ENCODE data around the gene FUBP1. TPM values are rescaled to one million over a fixed set of nuclear protein-coding genes. Genes with fewer than 3 reads are reported as not detected.

The FUBP1 gene
- total and polyA plus RNA-seq, 9 of the 15 experiments (the other 6 are each of a cell fraction or from before 2014, with no cell fraction given): 104 to 294 (median 213) TPM

DNA sequence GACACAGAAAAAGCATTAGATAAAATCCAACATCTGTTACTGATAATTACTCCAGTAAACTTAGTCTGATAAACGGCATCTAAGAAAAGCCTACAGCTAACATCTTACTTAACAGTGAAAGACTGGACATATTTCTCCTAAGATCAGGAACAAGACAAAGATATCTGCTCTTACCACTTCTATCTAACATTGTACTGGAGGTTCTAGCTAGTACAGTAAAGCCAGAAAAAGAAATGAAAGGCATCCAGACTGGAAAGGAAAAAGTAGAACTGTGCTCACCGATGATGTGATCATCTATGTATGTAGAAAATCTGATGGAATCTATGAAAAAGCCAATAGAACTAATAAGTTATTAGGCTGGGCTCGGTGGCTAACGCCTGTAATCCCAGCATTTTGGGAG, 68.8 kb downstream of the FUBP1 start:
- no peak for TF ChIP-seq MAZ (CRISPR knock-in tag; conservative IDR thresholded peaks at IDR 0.05 in 1 of 2, IDR thresholded peaks at IDR 0.05 in 1 of 2)
- TF ChIP-seq ZNF23 (CRISPR knock-in tag; IDR thresholded peaks at IDR 0.05): no peak
- TF ChIP-seq CBX1 (IDR thresholded peaks at IDR 0.05; ENCODE audit: low read depth): no peak
- TF ChIP-seq, protein P1, sequence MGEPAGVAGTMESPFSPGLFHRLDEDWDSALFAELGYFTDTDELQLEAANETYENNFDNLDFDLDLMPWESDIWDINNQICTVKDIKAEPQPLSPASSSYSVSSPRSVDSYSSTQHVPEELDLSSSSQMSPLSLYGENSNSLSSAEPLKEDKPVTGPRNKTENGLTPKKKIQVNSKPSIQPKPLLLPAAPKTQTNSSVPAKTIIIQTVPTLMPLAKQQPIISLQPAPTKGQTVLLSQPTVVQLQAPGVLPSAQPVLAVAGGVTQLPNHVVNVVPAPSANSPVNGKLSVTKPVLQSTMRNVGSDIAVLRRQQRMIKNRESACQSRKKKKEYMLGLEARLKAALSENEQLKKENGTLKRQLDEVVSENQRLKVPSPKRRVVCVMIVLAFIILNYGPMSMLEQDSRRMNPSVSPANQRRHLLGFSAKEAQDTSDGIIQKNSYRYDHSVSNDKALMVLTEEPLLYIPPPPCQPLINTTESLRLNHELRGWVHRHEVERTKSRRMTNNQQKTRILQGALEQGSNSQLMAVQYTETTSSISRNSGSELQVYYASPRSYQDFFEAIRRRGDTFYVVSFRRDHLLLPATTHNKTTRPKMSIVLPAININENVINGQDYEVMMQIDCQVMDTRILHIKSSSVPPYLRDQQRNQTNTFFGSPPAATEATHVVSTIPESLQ (CRISPR knock-in tag; IDR thresholded peaks at IDR 0.05): no peak
- TF ChIP-seq ZFX (CRISPR knock-in tag; IDR thresholded peaks at IDR 0.05): no peak
- Histone ChIP-seq H2AFZ (ENCODE audit: low read depth, low read length) (no peak overlapping the region), H4K20me1 (replicated peaks; ENCODE audit: control insufficient read depth, insufficient read depth, low read length) (no peaks in the 10 kb centered on the region), H3K36me3 (ENCODE audit: control insufficient read depth, insufficient read depth, low read length) (no peaks in the 10 kb centered on the region), H3K27ac (ENCODE audit: extremely low read depth, low read depth, low read length) (no peak overlapping the region), H3K79me2 (ENCODE audit: control insufficient read depth, insufficient read depth, low read length) (no peaks in the 10 kb centered on the region), H3K9me3 (replicated peaks; ENCODE audit: control insufficient read depth, insufficient read depth, low read depth, low read length) (no peaks in the 10 kb centered on the region), H3K4me2 (ENCODE audit: insufficient read depth, low read length) (no peak overlapping the region), H3K27me3 (ENCODE audit: control insufficient read depth in 2 of 2, insufficient read depth in 2 of 2, low read length in 2 of 2) (no peaks in the 10 kb centered on the region), H3K4me3 (no peak overlapping the region), H3K9me1 (ENCODE audit: control insufficient read depth, insufficient read depth, low read length) (no peaks in the 10 kb centered on the region), H3K9ac (ENCODE audit: insufficient read depth in 1 of 2, low read depth in 2 of 2, low read length in 2 of 2) (no peak overlapping the region), H3K4me1 (replicated peaks in 1 of 2; ENCODE audit: control insufficient read depth in 2 of 2, insufficient read depth in 2 of 2, low read length in 2 of 2) (no peaks in the 10 kb centered on the region)
- DNase-seq (ENCODE audit: extremely low read depth in 1 of 4, low spot score in 3 of 4) (no peak), FAIRE-seq (no peak), ATAC-seq (no peak)
- in situ Hi-C loops (cut with MboI): no loop called here
- BruUV-seq (replicated peaks): no TSS peak
- POLR2A ChIA-PET: interaction anchor here (0.6 kb wide), 1 partner anchor 94 kb away, joined by 3 read pairs; no protein-coding TSS in a partner anchor
- intact Hi-C loops (cut with micrococcal nuclease): no loop called here
- WGBS (ENCODE audit: insufficient coverage, low coverage, missing lambda C conversion rate): 32% methylated on average over 4 of the region's 4 CpGs
- CTCF ChIA-PET (ENCODE audit: low intra/inter-chr PET ratio): no interaction called here
